HG03135 (cell line): ENCODE measurements around the gene ZNF662.

Experiments
- ATAC-seq: cut with Tn5 transposase; IDR thresholded peaks from one replicate; pipeline ENCODE4 v1.9.1; 2021; ENCODE audit warnings: mild to moderate bottlenecking, moderate library complexity; ENCODE audit not compliant: unreplicated experiment

ZNF662 gene

GRCh38 chr3:42886294-42886822, 19.6 kb upstream of the ZNF662 start:
- no peak for ATAC-seq

GRCh38 chr3:42887084-42887483, 18.9 kb upstream of the ZNF662 start:
- ATAC-seq: no peak

- no peak for ATAC-seq
Observed at GRCh38 chr3:42891042-42891441, 14.9 kb upstream of the ZNF662 start.

- no peak for ATAC-seq
Observed at GRCh38 chr3:42892169-42892568, 13.8 kb upstream of the ZNF662 start.

GRCh38 chr3:42892807-42893206, 13.1 kb upstream of the ZNF662 start:
- ATAC-seq: no peak

GRCh38 chr3:42894698-42895579, 11.0 kb upstream of the ZNF662 start:
- no peak for ATAC-seq

GRCh38 chr3:42895580-42895868, 10.4 kb upstream of the ZNF662 start:
- no peak for ATAC-seq

- no peak for ATAC-seq
Observed at GRCh38 chr3:42898896-42899675, 6.9 kb upstream of the ZNF662 start.

GRCh38 chr3:42900226-42901072, 5.5 kb upstream of the ZNF662 start:
- no peak for ATAC-seq

GRCh38 chr3:42901073-42901415, 4.9 kb upstream of the ZNF662 start:
- ATAC-seq: no peak

GRCh38 chr3:42902257-42902656, 3.7 kb upstream of the ZNF662 start:
- ATAC-seq: no peak

- no peak for ATAC-seq
Observed at GRCh38 chr3:42904076-42904475, 1.9 kb upstream of the ZNF662 start.

- no peak for ATAC-seq
Observed at GRCh38 chr3:42905740-42906069, 237 bp upstream of the ZNF662 start.

- no peak for ATAC-seq
Observed at GRCh38 chr3:42906848-42907183, 874 bp downstream of the ZNF662 start.

- ATAC-seq: no peak
Observed at GRCh38 chr3:42908675-42909074, 2.7 kb downstream of the ZNF662 start.

- no peak for ATAC-seq
Observed at GRCh38 chr3:42911551-42911950, 5.6 kb downstream of the ZNF662 start.

GRCh38 chr3:42914771-42915515, 9.0 kb downstream of the ZNF662 start:
- no peak for ATAC-seq

- no peak for ATAC-seq
Observed at GRCh38 chr3:42923606-42924005, 17.7 kb downstream of the ZNF662 start.

- no peak for ATAC-seq
Observed at GRCh38 chr3:42926310-42926709, 20.4 kb downstream of the ZNF662 start.

- no peak for ATAC-seq
Observed at GRCh38 chr3:42934111-42934510, 28.2 kb downstream of the ZNF662 start.

GRCh38 chr3:42934910-42935309, 29.0 kb downstream of the ZNF662 start:
- no peak for ATAC-seq
